GM19397 (cell line): ENCODE results near the gene ANAPC15.
A peak's percentile ranks its signal among the peaks of the same experiment; 100 is the strongest.

ENCODE experiments used
- ATAC-seq: cut with Tn5 transposase; IDR thresholded peaks from one replicate; pipeline ENCODE4 v1.9.1; 2021; ENCODE audit warnings: mild to moderate bottlenecking, moderate library complexity; ENCODE audit not compliant: unreplicated experiment

Gene ANAPC15

GRCh38 chr11:72088076-72088808 is 24.3 kb downstream of the ANAPC15 start:
- no peak for ATAC-seq

- no peak for ATAC-seq
Observed at GRCh38 chr11:72085621-72086351, 26.7 kb downstream of the ANAPC15 start.

- no peak for ATAC-seq
Observed at GRCh38 chr11:72084965-72085364, 27.5 kb downstream of the ANAPC15 start.

- no peak for ATAC-seq
Observed at GRCh38 chr11:72084076-72084475, 28.4 kb downstream of the ANAPC15 start.

GRCh38 chr11:72083414-72083813 is 29.1 kb downstream of the ANAPC15 start:
- ATAC-seq, result no peak

- no peak for ATAC-seq
Observed at GRCh38 chr11:72081821-72082453, 30.6 kb downstream of the ANAPC15 start.

GRCh38 chr11:72081184-72081644 is 31.3 kb downstream of the ANAPC15 start:
- no peak for ATAC-seq

- ATAC-seq, result peak; percentile 91
Observed at GRCh38 chr11:72080326-72081183, 31.9 kb downstream of the ANAPC15 start, which contains the start of the genes LRRC51 and NUMA1. Gene LRRC51 (plus strand): TSS chr11:72080850. CDS start chr11:72089084, 8,234 bp downstream. Gene NUMA1 (minus strand): TSS chr11:72080542. CDS start chr11:72035943, 44,599 bp downstream.

- ATAC-seq, result no peak
Observed at GRCh38 chr11:72079819-72080325, 32.6 kb downstream of the ANAPC15 start.

- no peak for ATAC-seq
Observed at GRCh38 chr11:72078477-72078876, 34.0 kb downstream of the ANAPC15 start.

- ATAC-seq, result no peak
Observed at GRCh38 chr11:72075756-72076155, 36.7 kb downstream of the ANAPC15 start.

GRCh38 chr11:72075109-72075508 is 37.4 kb downstream of the ANAPC15 start:
- no peak for ATAC-seq

- no peak for ATAC-seq
Observed at GRCh38 chr11:72072348-72072747, 40.1 kb downstream of the ANAPC15 start.

- no peak for ATAC-seq
Observed at GRCh38 chr11:72070491-72070890, 42.0 kb downstream of the ANAPC15 start.

- no peak for ATAC-seq
Observed at GRCh38 chr11:72069787-72070251, 42.7 kb downstream of the ANAPC15 start.

- no peak for ATAC-seq
Observed at GRCh38 chr11:72069200-72069599, 43.3 kb downstream of the ANAPC15 start.

GRCh38 chr11:72067676-72068075 is 44.8 kb downstream of the ANAPC15 start:
- no peak for ATAC-seq

GRCh38 chr11:72067266-72067665 is 45.2 kb downstream of the ANAPC15 start:
- no peak for ATAC-seq

GRCh38 chr11:72066855-72067254 is 45.6 kb downstream of the ANAPC15 start:
- ATAC-seq, result no peak

- no peak for ATAC-seq
Observed at GRCh38 chr11:72061739-72062396, 50.6 kb downstream of the ANAPC15 start.
